OCI-LY7 (cell line): ENCODE measurements around the gene ZNF407. TPM values are rescaled to one million over a fixed set of nuclear protein-coding genes. Genes with fewer than 3 reads are reported as not detected.

ENCODE experiments used
- BruUV-seq: library from RNA; stranded (reverse); fragments of 400-500 nt; replicated peaks from 2 replicates; lab custom pipeline; 2021; lab: Mats Ljungman, UMichigan
- CTCF ChIA-PET: fragments of 300-600 bp; sonication (Branson Sonifier 250); formaldehyde crosslinking; loops from one replicate; lab custom pipeline; 2022; ENCODE audit warnings: antibody characterized with exemption; ENCODE audit not compliant: unreplicated experiment; lab: Charles Lee
- POLR2A ChIA-PET: fragments of 300-600 bp; sonication (Branson Sonifier 250); formaldehyde crosslinking; loops from one replicate; lab custom pipeline; 2022; ENCODE audit warnings: antibody characterized with exemption; lab: Charles Lee
- DNase-seq: peaks from one replicate; pipeline ENCODE4 v3.0.0-alpha.2; 2015; ENCODE audit warnings: low spot score
- H2AFZ ChIP-seq: fragments of 200-600 bp; sonication (generic), shearing (Covaris generic); 2 replicates; pipeline ENCODE4 v1.6.1; 2014; ENCODE audit warnings: mild to moderate bottlenecking, antibody characterized with exemption, low read length, moderate library complexity
- H3K27ac ChIP-seq: fragments of 200-600 bp; sonication (generic); 2 replicates; pipeline ENCODE4 v1.5.1; 2014; ENCODE audit warnings: mixed run types, low read depth, mild to moderate bottlenecking, moderate library complexity, low read length, inconsistent platforms; ENCODE audit not compliant: poor library complexity, severe bottlenecking
- H3K36me3 ChIP-seq: fragments of 200-600 bp; sonication (generic); 2 replicates; pipeline ENCODE4 v1.6.1; 2014; ENCODE audit warnings: mild to moderate bottlenecking, antibody characterized with exemption, low read length, moderate library complexity, mixed read lengths; ENCODE audit not compliant: insufficient read depth
- H3K4me1 ChIP-seq: fragments of 200-600 bp; sonication (generic); 2 replicates; pipeline ENCODE4 v1.5.1; 2014; ENCODE audit warnings: mild to moderate bottlenecking, low read length; ENCODE audit not compliant: insufficient read depth, poor library complexity, severe bottlenecking
- H3K4me2 ChIP-seq: fragments of 200-600 bp; sonication (generic); 2 replicates; pipeline ENCODE4 v1.6.1; 2014; ENCODE audit warnings: mild to moderate bottlenecking, low read length
- H3K4me3 ChIP-seq: fragments of 200-600 bp; sonication (generic); 2 replicates; pipeline ENCODE4 v1.5.1; 2014; ENCODE audit warnings: mild to moderate bottlenecking, low read depth, low read length; ENCODE audit not compliant: poor library complexity, severe bottlenecking
- H3K79me2 ChIP-seq: fragments of 200-600 bp; sonication (generic); 2 replicates; pipeline ENCODE4 v1.6.1; 2016; ENCODE audit warnings: low read depth, mild to moderate bottlenecking, low read length, moderate library complexity, mixed read lengths; ENCODE audit not compliant: insufficient read depth
- H3K9me2 ChIP-seq: fragments of 200-600 bp; sonication (generic); 2 replicates; pipeline ENCODE4 v1.6.1; 2016; ENCODE audit warnings: mild to moderate bottlenecking, low read length, mixed read lengths; ENCODE audit not compliant: insufficient read depth
- H3K9me3 ChIP-seq: fragments of 200-600 bp; sonication (generic); 2 replicates; pipeline ENCODE4 v1.6.1; 2014; ENCODE audit warnings: mild to moderate bottlenecking, mixed run types, low read length, mixed read lengths
- H4K20me1 ChIP-seq: fragments of 200-600 bp; sonication (generic); 2 replicates; pipeline ENCODE4 v1.6.1; 2014; ENCODE audit warnings: mild to moderate bottlenecking, antibody characterized with exemption, low read length, moderate library complexity, mixed read lengths; ENCODE audit not compliant: insufficient read depth
- CTCF ChIP-seq: fragments of 200-600 bp; sonication (generic); conservative IDR thresholded peaks from 2 replicates; pipeline ENCODE4 v1.5.1; 2014; ENCODE audit warnings: mild to moderate bottlenecking, antibody characterized with exemption, low read length, moderate library complexity, mixed read lengths
- EZH2phosphoT487 ChIP-seq: fragments of 200-600 bp; sonication (generic); IDR thresholded peaks from 2 replicates; pipeline ENCODE4 v1.6.1; 2018; ENCODE audit warnings: low read depth, borderline replicate concordance, mild to moderate bottlenecking, mixed run types, antibody characterized with exemption, low read length, moderate library complexity, mixed read lengths
- intact Hi-C: fragments of 100-400 bp; cut with micrococcal nuclease; formaldehyde crosslinking; loops from one replicate; pipeline ENCODE4 v1.10.0; 2022; ENCODE audit not compliant: unreplicated experiment
- total RNA-seq, 2 experiments: library from RNA; depleted of rRNA in 1 of 2; stranded (reverse); fragments of >200 nt in 1 of 2; shearing (Covaris generic) in 1 of 2; gene quantifications; 2 replicates each; pipeline ENCODE4 v1.2.3, GENCODE V29; 2014 to 2022

ZNF407 gene
- total RNA-seq, 2 experiments from 2014 or later, result 8.9 to 11.9 TPM

GRCh38 chr18:74748809-74749208, 151.1 kb downstream of the ZNF407 start:
- BruUV-seq, result no TSS peak
- POLR2A ChIA-PET, result no interaction called here
- intact Hi-C loops, result no loop called here
- no peak overlapping the region for H3K4me2 ChIP-seq
- TF ChIP-seq EZH2phosphoT487 (no peak), CTCF (no peak)
- H3K36me3 ChIP-seq, result no peaks in the 10 kb centered on the region
- no peak overlapping the region for H3K27ac ChIP-seq
- H4K20me1 ChIP-seq, result no peaks in the 10 kb centered on the region
- H3K4me1 ChIP-seq, result no peaks in the 10 kb centered on the region
- no peak for DNase-seq
- H3K9me3 ChIP-seq, result no peaks in the 10 kb centered on the region
- no peak overlapping the region for H3K4me3 ChIP-seq
- CTCF ChIA-PET, result no interaction called here
- H3K9me2 ChIP-seq, result no peaks in the 10 kb centered on the region
- H3K79me2 ChIP-seq, result no peaks in the 10 kb centered on the region
- H2AFZ ChIP-seq, result no peak overlapping the region

- Histone ChIP-seq H3K79me2 (no peaks in the 10 kb centered on the region), H3K36me3 (no peaks in the 10 kb centered on the region), H4K20me1 (no peaks in the 10 kb centered on the region), H3K9me3 (no peaks in the 10 kb centered on the region), H3K4me2 (no peak overlapping the region), H3K27ac (no peak overlapping the region), H2AFZ (no peak overlapping the region), H3K4me3 (no peak overlapping the region), H3K9me2 (no peaks in the 10 kb centered on the region), H3K4me1 (no peaks in the 10 kb centered on the region)
- intact Hi-C loops, result no loop called here
- ChIA-PET POLR2A (interaction anchor here (0.7 kb wide), 1 partner anchor 135 kb away, joined by 5 read pairs; no protein-coding TSS in a partner anchor), CTCF (no interaction called here)
- no TSS peak for BruUV-seq
- no peak for TF ChIP-seq CTCF
- no peak for TF ChIP-seq EZH2phosphoT487
- no peak for DNase-seq
Measured at GRCh38 chr18:74758995-74759394, 161.3 kb downstream of the ZNF407 start.

- DNase-seq, result no peak
- no peaks in the 10 kb centered on the region for H3K79me2 ChIP-seq
- no peaks in the 10 kb centered on the region for H3K4me1 ChIP-seq
- no peak for TF ChIP-seq CTCF
- no peak for TF ChIP-seq EZH2phosphoT487
- no peak overlapping the region for H3K27ac ChIP-seq
- no peaks in the 10 kb centered on the region for H3K9me2 ChIP-seq
- H3K36me3 ChIP-seq, result no peaks in the 10 kb centered on the region
- ChIA-PET POLR2A (no interaction called here), CTCF (no interaction called here)
- no peak overlapping the region for H3K4me3 ChIP-seq
- no peaks in the 10 kb centered on the region for H4K20me1 ChIP-seq
- BruUV-seq, result no TSS peak
- no peaks in the 10 kb centered on the region for H3K9me3 ChIP-seq
- intact Hi-C loops, result no loop called here
- H2AFZ ChIP-seq, result no peak overlapping the region
- no peak overlapping the region for H3K4me2 ChIP-seq
Measured at GRCh38 chr18:74760026-74760425, 162.4 kb downstream of the ZNF407 start.
